Measurements from ENCODE around the gene IGF2BP3.

Gene IGF2BP3

DNA sequence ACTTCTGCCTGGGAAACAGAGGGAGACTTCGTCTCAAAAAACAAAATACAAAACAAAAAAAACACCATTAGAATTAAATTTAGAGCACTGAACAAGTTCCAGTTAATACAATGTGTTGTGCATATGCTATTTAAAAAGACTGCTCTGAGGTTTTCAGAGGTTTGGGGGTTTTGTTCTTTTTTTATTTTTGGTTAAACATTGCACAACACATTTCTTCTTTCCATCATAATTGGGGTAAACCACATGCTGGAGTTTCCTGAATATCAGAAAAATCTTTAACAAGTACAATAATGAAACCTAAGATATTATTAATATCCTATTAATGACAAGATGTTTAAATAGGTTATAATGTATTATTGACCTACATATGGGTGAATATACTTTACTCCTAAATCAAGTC, 26.3 kb downstream of the IGF2BP3 start:
- Mint-ChIP-seq H3K4me1 (peaks cover 9% of the 10 kb centered on the region), H3K36me3 (ENCODE audit: low read depth) (peaks cover 70% of the 10 kb centered on the region), H3K27me3 (ENCODE audit: low read depth, poor library complexity) (no peaks in the 10 kb centered on the region), H3K27ac (no peak overlapping the region), H3K9me3 (peaks cover 13% of the 10 kb centered on the region), H3K4me3 (no peak overlapping the region)
- DNase-seq: no peak
- TF ChIP-seq, protein P1, sequence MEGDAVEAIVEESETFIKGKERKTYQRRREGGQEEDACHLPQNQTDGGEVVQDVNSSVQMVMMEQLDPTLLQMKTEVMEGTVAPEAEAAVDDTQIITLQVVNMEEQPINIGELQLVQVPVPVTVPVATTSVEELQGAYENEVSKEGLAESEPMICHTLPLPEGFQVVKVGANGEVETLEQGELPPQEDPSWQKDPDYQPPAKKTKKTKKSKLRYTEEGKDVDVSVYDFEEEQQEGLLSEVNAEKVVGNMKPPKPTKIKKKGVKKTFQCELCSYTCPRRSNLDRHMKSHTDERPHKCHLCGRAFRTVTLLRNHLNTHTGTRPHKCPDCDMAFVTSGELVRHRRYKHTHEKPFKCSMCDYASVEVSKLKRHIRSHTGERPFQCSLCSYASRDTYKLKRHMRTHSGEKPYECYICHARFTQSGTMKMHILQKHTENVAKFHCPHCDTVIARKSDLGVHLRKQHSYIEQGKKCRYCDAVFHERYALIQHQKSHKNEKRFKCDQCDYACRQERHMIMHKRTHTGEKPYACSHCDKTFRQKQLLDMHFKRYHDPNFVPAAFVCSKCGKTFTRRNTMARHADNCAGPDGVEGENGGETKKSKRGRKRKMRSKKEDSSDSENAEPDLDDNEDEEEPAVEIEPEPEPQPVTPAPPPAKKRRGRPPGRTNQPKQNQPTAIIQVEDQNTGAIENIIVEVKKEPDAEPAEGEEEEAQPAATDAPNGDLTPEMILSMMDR (IDR thresholded peaks at IDR 0.05): no peak

DNA sequence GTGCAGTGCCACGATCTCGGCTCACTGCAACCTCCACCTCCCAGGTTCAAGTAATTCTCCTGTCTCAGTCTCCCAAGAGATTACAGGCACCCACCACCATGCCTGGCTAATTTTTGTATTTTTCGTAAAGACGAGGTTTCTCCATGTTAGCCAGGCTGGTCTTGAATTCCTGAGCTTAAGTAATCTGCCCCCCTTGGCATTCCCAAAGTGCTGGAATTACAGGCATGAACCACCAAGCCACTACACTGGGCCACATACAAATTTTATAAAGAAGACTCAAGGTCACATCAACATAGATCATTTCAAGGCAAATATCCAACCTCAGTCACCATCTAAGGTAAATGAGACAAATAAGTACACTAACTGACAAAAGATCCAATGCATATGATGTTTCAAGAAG, 32.1 kb downstream of the IGF2BP3 start:
- Mint-ChIP-seq H3K9me3 (peaks cover 16% of the 10 kb centered on the region), H3K27me3 (ENCODE audit: low read depth, poor library complexity) (no peaks in the 10 kb centered on the region), H3K4me3 (no peak overlapping the region), H3K4me1 (peaks cover 8% of the 10 kb centered on the region), H3K36me3 (ENCODE audit: low read depth) (peaks cover 55% of the 10 kb centered on the region), H3K27ac (no peak overlapping the region)
- no peak for DNase-seq
- TF ChIP-seq, protein P1 (IDR thresholded peaks at IDR 0.05): no peak

DNA sequence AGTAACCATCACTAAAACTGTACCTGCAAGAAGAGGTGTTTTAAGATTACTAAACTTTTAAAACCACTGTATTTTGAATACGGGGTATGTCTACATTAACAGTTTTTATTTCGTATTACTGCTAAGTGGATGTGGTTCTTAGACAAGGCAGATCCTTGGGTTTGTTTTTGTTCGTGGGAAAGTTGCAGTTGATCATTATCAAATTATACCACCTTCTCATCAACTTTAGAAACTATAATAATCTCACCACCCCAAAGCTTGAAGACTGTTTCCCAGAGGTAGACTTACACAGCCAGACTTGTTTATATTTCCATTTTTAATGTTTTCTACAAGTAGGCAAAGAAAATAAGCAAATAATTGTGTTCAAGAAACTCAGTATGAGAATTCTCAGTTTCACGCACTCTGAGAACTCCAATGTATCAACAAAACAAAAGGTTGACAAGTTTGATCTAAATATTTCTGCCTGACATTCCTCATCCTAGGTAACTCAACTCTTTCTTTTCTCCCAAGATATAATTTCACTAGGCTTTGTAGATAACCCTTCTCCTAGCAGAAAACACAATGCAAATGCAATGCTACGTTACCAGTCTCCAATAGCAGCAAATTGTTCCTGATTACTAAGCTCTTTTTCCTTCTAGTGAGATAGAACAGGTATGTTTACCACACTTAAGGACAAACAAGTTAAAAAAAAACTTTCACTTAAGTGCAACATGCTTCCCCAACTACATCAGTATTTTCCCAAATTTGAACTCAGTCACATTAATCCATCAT, 36.0 kb downstream of the IGF2BP3 start:
- Mint-ChIP-seq H3K36me3 (ENCODE audit: low read depth) (peaks cover 30% of the 10 kb centered on the region), H3K4me1 (peaks cover 33% of the 10 kb centered on the region), H3K9me3 (peaks cover 3% of the 10 kb centered on the region), H3K27me3 (ENCODE audit: low read depth, poor library complexity) (no peaks in the 10 kb centered on the region), H3K27ac (peak overlapping the region; percentile 78), H3K4me3 (no peak overlapping the region)
- DNase-seq: no peak
- TF ChIP-seq, protein P1 (IDR thresholded peaks at IDR 0.05): no peak

DNA sequence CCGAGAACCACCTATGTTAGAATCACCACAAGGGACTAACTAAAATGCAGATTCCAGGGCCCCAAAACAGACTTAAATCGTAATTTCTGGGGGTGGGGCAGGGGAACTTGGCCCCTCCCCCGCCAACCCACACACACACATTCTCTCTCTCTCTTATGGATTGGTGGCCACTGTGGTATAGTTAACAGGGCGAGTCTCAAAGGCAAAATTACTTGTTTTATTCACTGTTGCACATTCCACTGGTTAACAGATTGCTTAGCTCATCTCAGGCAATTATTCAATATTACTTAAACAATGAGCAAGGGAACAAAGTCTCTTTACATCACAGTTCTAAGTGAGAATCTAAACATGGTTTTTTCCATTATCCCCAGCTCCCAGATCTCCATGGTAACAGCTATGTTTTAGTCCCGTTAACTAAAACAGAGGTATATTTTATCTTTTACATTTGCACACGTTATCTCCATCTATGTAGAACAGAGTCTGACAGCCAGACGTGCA, 38.5 kb downstream of the IGF2BP3 start:
- no peak for DNase-seq
- no peak overlapping the region for H3K4me3 Mint-ChIP-seq
- H3K9me3 Mint-ChIP-seq: no peaks in the 10 kb centered on the region
- H3K27ac Mint-ChIP-seq: peak overlapping the region; percentile 75
- H3K27me3 Mint-ChIP-seq (ENCODE audit: low read depth, poor library complexity): no peaks in the 10 kb centered on the region
- TF ChIP-seq, protein P1 (IDR thresholded peaks at IDR 0.05): no peak
- H3K36me3 Mint-ChIP-seq (ENCODE audit: low read depth): peaks cover 18% of the 10 kb centered on the region
- peaks cover 33% of the 10 kb centered on the region for H3K4me1 Mint-ChIP-seq

DNA sequence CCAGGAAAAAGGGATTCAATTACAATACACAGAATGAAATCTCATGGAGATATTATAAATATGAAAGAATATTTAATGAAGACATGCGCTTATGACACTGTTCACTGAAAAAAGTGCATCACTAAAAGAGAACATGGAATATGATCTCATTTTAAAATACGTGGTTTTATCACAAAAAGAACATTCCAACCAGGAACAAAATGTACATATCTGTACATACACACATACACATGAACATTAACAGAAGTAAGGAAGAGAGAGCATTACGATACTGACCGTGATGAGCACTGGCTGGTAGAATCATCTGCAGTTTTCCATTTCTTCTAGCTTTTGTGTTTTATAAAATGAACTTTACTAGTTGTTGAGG, 39.4 kb downstream of the IGF2BP3 start:
- Mint-ChIP-seq H3K4me3 (no peak overlapping the region), H3K9me3 (no peaks in the 10 kb centered on the region), H3K4me1 (peaks cover 33% of the 10 kb centered on the region), H3K27ac (peak overlapping the region; percentile 66), H3K27me3 (ENCODE audit: low read depth, poor library complexity) (no peaks in the 10 kb centered on the region), H3K36me3 (ENCODE audit: low read depth) (peaks cover 14% of the 10 kb centered on the region)
- DNase-seq: no peak
- TF ChIP-seq, protein P1 (IDR thresholded peaks at IDR 0.05): no peak

DNA sequence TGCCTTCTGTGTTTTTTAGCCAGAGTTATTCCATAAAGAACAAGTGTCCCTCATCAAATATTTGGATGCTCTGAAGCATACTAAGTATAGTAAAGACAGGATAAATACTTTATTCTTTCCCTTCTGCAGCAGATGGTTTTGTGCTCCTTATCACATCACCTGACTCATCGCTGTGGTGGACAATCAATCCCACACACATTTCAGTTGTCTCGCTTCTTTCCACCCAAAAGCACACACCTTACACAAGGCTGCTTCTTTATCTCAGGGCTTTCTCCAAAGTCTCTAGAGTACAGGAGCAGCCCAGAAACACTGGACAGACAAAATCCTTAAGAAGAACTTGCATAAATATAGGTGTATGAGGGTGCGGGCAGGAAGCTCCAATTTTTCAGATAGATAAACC, 43.4 kb downstream of the IGF2BP3 start:
- DNase-seq: no peak
- Mint-ChIP-seq H3K27ac (peak overlapping the region; percentile 51), H3K4me1 (peaks cover 28% of the 10 kb centered on the region)

More for the DNA sequence above, 43.4 kb downstream of the IGF2BP3 start:
- TF ChIP-seq, protein P1 (IDR thresholded peaks at IDR 0.05): no peak
- no peak overlapping the region for H3K4me3 Mint-ChIP-seq
- H3K27me3 Mint-ChIP-seq (ENCODE audit: low read depth, poor library complexity): no peaks in the 10 kb centered on the region
- H3K9me3 Mint-ChIP-seq: no peaks in the 10 kb centered on the region
- H3K36me3 Mint-ChIP-seq (ENCODE audit: low read depth): peaks cover 18% of the 10 kb centered on the region

Measured in nephron progenitor cell (in vitro differentiated cells).